Suprapubic skin (tissue), 4 donors: ENCODE results near the gene XYLT1. TPM values are rescaled to one million over a fixed set of nuclear protein-coding genes. Genes with fewer than 3 reads are reported as not detected.

Experiments
- DNase-seq, 2 donors: peaks; one replicate each; pipeline ENCODE4 v3.0.0-alpha.2; 2019; ENCODE audit warnings: low spot score in 2 of 2
- H3K27ac ChIP-seq: fragments of 200-600 bp; sonication (generic); one replicate; pipeline ENCODE4 v1.5.1; 2019
- H3K27me3 ChIP-seq: fragments of 200-600 bp; sonication (generic); one replicate; pipeline ENCODE4 v1.5.1; 2019
- H3K36me3 ChIP-seq: fragments of 200-600 bp; sonication (generic); one replicate; pipeline ENCODE4 v1.5.1; 2019
- H3K4me1 ChIP-seq: fragments of 200-600 bp; sonication (generic); one replicate; pipeline ENCODE4 v1.5.1; 2019
- H3K4me3 ChIP-seq: fragments of 200-600 bp; sonication (generic); one replicate; pipeline ENCODE4 v1.5.1; 2019; ENCODE audit warnings: mild to moderate bottlenecking
- H3K9me3 ChIP-seq: fragments of 200-600 bp; sonication (generic); one replicate; pipeline ENCODE4 v1.5.1; 2019
- EP300 ChIP-seq: sonication (generic); formaldehyde crosslinking; IDR thresholded peaks from one replicate; pipeline ENCODE4 v1.6.1; 2017; ENCODE audit warnings: antibody characterized with exemption
- POLR2A ChIP-seq, 2 donors: fragments of 450-650 bp; IDR thresholded peaks; one replicate each; pipeline ENCODE4 v1.6.1; 2017; ENCODE audit warnings: antibody characterized with exemption in 2 of 2, mild to moderate bottlenecking in 2 of 2, moderate library complexity in 2 of 2
- POLR2AphosphoS5 ChIP-seq, 3 donors: sonication (generic); formaldehyde crosslinking; IDR thresholded peaks; one replicate each; pipeline ENCODE4 v1.6.1; 2017; ENCODE audit warnings: antibody characterized with exemption in 3 of 3
- WGBS: methylation state at CpG from one replicate; pipeline ENCODE4 v1.1.5; 2018; 5-methylcytosine and 5-hydroxymethylcytosine counted together
- total RNA-seq, 4 donors: library from RNA; depleted of rRNA; stranded (reverse); fragments of >200 nt; gene quantifications; one replicate each; pipeline ENCODE4 v1.1.0, GENCODE V29; 2016
- TF ChIP-seq, protein P1 (sequence below), 2 donors: fragments of 200-600 bp in 1 of 2; fragments of 450-650 bp in 1 of 2; sonication (generic) in 1 of 2; IDR thresholded peaks; one replicate each; pipeline ENCODE4 v1.5.1; 2016 to 2019; ENCODE audit warnings: antibody characterized with exemption in 2 of 2, mild to moderate bottlenecking in 1 of 2, moderate library complexity in 1 of 2

XYLT1 gene
- total RNA-seq, 4 donors from 2014 or later: 23.5 to 30.6 (median 25.7) TPM

DNA sequence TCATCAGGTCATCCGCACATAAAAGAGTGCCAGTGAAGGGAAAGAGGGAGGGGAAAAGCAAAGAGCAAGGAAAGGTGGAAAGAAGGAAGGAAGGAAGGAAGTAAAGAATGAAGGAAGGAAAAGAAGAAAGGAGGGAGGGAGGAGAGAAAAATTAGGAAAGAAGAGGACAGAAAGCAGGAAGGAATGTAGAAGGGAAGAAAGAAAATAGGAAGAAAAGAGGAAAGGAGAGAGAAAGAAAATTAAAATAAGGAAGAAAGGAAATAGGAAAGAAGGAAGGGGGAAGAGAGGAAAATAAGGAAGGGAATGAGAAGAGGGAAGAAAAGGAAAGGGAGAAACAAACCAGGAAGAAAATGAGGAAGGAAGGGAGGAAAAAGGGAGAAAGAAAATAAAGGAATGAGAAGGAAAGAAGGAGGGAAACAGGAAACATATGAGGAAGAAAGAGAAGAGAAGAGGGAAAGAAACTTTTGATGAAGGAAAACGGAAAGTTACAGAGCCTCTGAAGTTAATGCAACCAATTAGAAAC, 212.6 kb downstream of the XYLT1 start:
- Histone ChIP-seq H3K4me1 (no peaks in the 10 kb centered on the region), H3K36me3 (peaks cover 6% of the 10 kb centered on the region), H3K27me3 (no peaks in the 10 kb centered on the region), H3K4me3 (no peak overlapping the region), H3K9me3 (no peaks in the 10 kb centered on the region), H3K27ac (no peak overlapping the region)
- no peak for TF ChIP-seq POLR2AphosphoS5 (IDR thresholded peaks at IDR 0.05)
- TF ChIP-seq EP300: no peak
- no peak for TF ChIP-seq POLR2A (IDR thresholded peaks at IDR 0.05)
- TF ChIP-seq, protein P1, sequence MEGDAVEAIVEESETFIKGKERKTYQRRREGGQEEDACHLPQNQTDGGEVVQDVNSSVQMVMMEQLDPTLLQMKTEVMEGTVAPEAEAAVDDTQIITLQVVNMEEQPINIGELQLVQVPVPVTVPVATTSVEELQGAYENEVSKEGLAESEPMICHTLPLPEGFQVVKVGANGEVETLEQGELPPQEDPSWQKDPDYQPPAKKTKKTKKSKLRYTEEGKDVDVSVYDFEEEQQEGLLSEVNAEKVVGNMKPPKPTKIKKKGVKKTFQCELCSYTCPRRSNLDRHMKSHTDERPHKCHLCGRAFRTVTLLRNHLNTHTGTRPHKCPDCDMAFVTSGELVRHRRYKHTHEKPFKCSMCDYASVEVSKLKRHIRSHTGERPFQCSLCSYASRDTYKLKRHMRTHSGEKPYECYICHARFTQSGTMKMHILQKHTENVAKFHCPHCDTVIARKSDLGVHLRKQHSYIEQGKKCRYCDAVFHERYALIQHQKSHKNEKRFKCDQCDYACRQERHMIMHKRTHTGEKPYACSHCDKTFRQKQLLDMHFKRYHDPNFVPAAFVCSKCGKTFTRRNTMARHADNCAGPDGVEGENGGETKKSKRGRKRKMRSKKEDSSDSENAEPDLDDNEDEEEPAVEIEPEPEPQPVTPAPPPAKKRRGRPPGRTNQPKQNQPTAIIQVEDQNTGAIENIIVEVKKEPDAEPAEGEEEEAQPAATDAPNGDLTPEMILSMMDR (IDR thresholded peaks at IDR 0.05): no peak
- WGBS: 90% methylated on average over 2 of the region's 2 CpGs
- DNase-seq: no peak

DNA sequence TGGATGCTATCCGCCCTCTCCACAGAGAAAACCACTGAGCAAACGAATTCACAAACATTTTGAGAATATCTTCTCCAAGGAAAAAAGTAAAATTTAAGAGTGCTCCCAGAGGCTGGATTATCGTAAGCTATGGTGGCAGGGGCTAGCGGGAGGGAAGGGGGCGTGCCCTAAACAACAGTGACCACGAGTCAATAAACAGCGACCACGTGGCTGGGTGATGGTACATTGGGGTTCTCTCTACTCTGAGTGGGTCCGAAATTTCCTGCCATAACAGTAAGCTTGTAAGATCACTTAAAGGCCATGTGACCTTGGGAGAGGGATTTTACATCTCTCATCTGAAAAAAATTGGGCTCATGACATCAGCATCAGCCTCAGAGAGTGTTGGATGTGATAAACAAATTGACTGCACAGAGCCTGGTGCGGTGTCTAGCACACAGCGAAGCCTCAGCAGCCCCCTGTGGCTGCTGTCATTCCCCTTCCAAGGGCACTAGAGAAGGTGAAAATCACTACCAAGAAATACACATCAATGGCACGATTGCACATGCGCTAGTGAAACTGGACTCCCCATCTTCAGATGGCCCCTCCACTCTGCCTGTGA, 213.2 kb downstream of the XYLT1 start:
- DNase-seq: no peak
- no peak overlapping the region for H3K4me3 ChIP-seq

DNA sequence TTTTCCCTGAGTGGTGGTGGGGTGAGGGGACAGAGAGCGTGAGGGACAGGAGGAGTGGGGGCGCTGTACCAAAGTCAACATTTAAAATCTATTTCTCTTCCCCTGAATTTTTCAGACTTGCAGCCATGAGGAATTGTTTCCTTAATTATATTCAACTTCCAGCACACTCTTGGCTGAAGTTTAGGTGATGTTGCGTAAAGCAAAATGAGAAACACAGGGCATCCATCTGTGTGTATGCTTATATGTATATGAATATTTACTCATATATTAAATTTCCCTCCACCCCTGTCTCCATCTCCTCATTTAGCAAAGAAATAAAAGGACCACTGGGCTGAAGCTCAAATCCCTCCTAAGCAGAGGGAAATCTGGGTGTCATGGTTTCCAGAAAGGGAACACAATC, 218.1 kb downstream of the XYLT1 start:
- no peak for DNase-seq
- no peak for TF ChIP-seq POLR2AphosphoS5 (IDR thresholded peaks at IDR 0.05)
- TF ChIP-seq, protein P1 (IDR thresholded peaks at IDR 0.05): no peak
- no peak for TF ChIP-seq EP300
- no peak for TF ChIP-seq POLR2A (IDR thresholded peaks at IDR 0.05)
- WGBS: 92% methylated on average over 3 of the region's 3 CpGs
- no peaks in the 10 kb centered on the region for H3K4me1 ChIP-seq
- H3K36me3 ChIP-seq: no peaks in the 10 kb centered on the region
- no peak overlapping the region for H3K4me3 ChIP-seq
- H3K27me3 ChIP-seq: no peaks in the 10 kb centered on the region
- H3K27ac ChIP-seq: no peak overlapping the region
- H3K9me3 ChIP-seq: no peaks in the 10 kb centered on the region

More for the DNA sequence above, 213.2 kb downstream of the XYLT1 start:
- Histone ChIP-seq H3K27me3 (no peaks in the 10 kb centered on the region), H3K9me3 (no peaks in the 10 kb centered on the region), H3K27ac (no peak overlapping the region), H3K36me3 (peaks cover 6% of the 10 kb centered on the region), H3K4me1 (no peaks in the 10 kb centered on the region)
- TF ChIP-seq POLR2A (IDR thresholded peaks at IDR 0.05): no peak
- no peak for TF ChIP-seq EP300
- TF ChIP-seq, protein P1 (IDR thresholded peaks at IDR 0.05): no peak
- TF ChIP-seq POLR2AphosphoS5 (IDR thresholded peaks at IDR 0.05): no peak
- 91% methylated on average over 13 of the region's 13 CpGs for WGBS

DNA sequence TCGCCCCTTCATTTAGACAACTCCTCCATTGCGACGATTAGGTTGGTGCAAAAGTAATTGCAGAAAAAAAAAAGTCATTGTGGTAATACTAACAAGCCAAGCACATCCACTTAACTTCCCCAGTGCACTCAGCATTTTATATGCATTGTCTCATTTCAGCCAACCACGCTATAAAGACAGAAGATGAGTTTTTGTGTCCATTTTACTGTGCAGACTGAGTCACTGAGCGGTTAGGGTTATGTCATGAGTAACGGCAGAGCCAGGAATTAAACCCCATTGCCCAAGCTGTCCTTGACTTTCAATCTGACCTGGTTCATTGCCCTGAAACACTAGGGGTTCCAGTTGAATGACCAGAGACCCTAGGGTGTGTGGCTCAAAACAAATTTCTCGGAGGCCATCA, 218.7 kb downstream of the XYLT1 start:
- Histone ChIP-seq H3K4me3 (no peak overlapping the region), H3K27ac (no peak overlapping the region), H3K27me3 (no peaks in the 10 kb centered on the region), H3K9me3 (no peaks in the 10 kb centered on the region), H3K4me1 (no peaks in the 10 kb centered on the region), H3K36me3 (no peaks in the 10 kb centered on the region)
- no peak for DNase-seq
- TF ChIP-seq POLR2AphosphoS5 (IDR thresholded peaks at IDR 0.05): no peak
- no peak for TF ChIP-seq EP300
- TF ChIP-seq POLR2A (IDR thresholded peaks at IDR 0.05): no peak
- TF ChIP-seq, protein P1 (IDR thresholded peaks at IDR 0.05): no peak
- WGBS: 97% methylated on average over 7 of the region's 7 CpGs

DNA sequence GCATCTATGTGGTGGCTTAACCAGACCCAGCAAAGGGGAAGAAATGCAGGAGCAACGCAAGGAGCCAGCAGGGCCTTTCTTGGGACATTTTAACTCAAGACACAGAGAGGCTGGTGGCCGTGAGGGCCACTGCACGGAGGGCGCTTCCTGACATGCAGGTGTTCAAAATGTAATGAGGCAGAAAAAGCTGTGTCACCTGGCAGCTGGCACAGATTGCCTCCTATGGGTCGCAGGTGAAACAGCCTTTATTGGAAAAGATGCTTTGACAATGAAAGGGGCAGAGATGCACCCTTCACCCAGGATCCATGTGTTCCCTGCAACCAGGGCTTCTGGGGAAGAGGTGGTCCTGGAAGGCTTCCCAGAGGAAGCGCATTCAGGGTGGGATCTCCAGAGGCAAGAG, 219.3 kb downstream of the XYLT1 start:
- no peak for TF ChIP-seq EP300
- no peak for TF ChIP-seq POLR2AphosphoS5 (IDR thresholded peaks at IDR 0.05)
- TF ChIP-seq POLR2A (IDR thresholded peaks at IDR 0.05): no peak
- TF ChIP-seq, protein P1 (IDR thresholded peaks at IDR 0.05): no peak
- H3K9me3 ChIP-seq: no peaks in the 10 kb centered on the region
- 92% methylated on average over 6 of the region's 6 CpGs for WGBS
- no peaks in the 10 kb centered on the region for H3K36me3 ChIP-seq
- H3K4me3 ChIP-seq: no peak overlapping the region
- H3K4me1 ChIP-seq: no peaks in the 10 kb centered on the region
- H3K27me3 ChIP-seq: no peaks in the 10 kb centered on the region
- DNase-seq: no peak
- H3K27ac ChIP-seq: no peak overlapping the region
